Upper lobe of left lung (tissue), 4 donors: ENCODE measurements around the gene KIAA0586.

Experiments used
- EP300 ChIP-seq, 4 donors: sonication (generic); formaldehyde crosslinking; IDR thresholded peaks; one replicate each; pipeline ENCODE4 v1.5.1; 2017; ENCODE audit warnings: antibody characterized with exemption in 4 of 4, control low read depth in 2 of 4
- POLR2A ChIP-seq, 4 donors: fragments of 450-650 bp; IDR thresholded peaks; one replicate each; pipeline ENCODE4 v1.5.1; 2016 to 2017; ENCODE audit warnings: antibody characterized with exemption in 4 of 4, mild to moderate bottlenecking in 2 of 4
- TF ChIP-seq, protein P1 (sequence below), 6 experiments: fragments of 450-650 bp in 4 of 6; fragments of 200-600 bp in 2 of 6; sonication (generic) in 2 of 6; IDR thresholded peaks; one replicate each; pipeline ENCODE4 v1.5.1; 2016 to 2019; ENCODE audit warnings: antibody characterized with exemption in 6 of 6

GRCh38 chr14:58575956-58576355, 148.4 kb downstream of the KIAA0586 start:
- TF ChIP-seq, protein P1, sequence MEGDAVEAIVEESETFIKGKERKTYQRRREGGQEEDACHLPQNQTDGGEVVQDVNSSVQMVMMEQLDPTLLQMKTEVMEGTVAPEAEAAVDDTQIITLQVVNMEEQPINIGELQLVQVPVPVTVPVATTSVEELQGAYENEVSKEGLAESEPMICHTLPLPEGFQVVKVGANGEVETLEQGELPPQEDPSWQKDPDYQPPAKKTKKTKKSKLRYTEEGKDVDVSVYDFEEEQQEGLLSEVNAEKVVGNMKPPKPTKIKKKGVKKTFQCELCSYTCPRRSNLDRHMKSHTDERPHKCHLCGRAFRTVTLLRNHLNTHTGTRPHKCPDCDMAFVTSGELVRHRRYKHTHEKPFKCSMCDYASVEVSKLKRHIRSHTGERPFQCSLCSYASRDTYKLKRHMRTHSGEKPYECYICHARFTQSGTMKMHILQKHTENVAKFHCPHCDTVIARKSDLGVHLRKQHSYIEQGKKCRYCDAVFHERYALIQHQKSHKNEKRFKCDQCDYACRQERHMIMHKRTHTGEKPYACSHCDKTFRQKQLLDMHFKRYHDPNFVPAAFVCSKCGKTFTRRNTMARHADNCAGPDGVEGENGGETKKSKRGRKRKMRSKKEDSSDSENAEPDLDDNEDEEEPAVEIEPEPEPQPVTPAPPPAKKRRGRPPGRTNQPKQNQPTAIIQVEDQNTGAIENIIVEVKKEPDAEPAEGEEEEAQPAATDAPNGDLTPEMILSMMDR (IDR thresholded peaks at IDR 0.05): no peak
- TF ChIP-seq EP300 (IDR thresholded peaks at IDR 0.05) (no peak), POLR2A (IDR thresholded peaks at IDR 0.05) (no peak)
